ENCODE data around the gene IL16.

The IL16 gene

DNA sequence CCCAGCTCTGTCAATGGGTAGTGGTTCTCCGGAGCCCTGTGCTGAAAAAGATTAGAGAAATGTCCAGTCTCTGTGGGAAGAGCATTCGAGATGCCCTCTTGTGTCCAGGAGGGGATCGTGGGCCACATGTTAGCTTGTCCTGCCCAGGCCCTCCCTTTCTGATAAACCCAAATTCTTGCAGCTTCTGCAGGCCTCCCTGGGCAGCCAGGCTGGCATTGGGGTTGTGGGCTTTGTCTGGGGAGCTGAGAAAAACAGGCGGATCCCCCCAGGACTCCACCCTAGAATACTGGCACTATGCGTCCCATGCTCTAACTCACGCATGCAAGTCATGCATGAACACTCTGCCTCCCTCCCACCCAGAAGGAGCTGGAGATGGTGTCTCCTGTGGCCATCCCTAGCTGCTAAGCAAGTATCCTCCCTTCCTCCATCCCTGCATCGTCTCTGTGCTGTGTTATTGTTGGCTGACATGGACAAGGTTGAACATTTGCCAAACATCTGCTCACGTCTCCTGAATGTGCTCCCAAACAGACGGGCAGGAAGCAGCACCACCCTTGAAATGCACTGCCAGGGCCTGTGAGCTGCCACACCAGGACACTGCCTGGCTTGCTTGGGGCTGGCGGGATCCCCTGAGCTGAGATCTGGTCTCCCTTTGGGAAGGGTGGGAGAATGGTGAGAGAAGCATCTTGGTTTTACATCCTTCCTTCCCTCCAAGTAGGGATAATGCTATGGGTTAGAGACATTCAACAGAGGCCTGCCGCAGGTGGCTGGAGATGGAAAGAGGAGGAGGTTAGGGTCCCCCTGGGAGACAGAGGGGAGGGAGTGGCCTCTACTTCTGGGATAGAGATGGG is 36.1 kb upstream of the IL16 start:
- Histone ChIP-seq H3K27me3 (replicated peaks; ENCODE audit: control insufficient read depth, insufficient read depth, low read length, poor library complexity, severe bottlenecking) (no peaks in the 10 kb centered on the region), H3K4me1 (ENCODE audit: control insufficient read depth, insufficient read depth, low read length, poor library complexity, severe bottlenecking) (peaks cover 13% of the 10 kb centered on the region), H3K9me3 (ENCODE audit: control insufficient read depth, low read length) (no peaks in the 10 kb centered on the region), H3K27ac (ENCODE audit: insufficient read depth, low read length, poor library complexity, severe bottlenecking) (no peak overlapping the region), H3K36me3 (ENCODE audit: control insufficient read depth, insufficient read depth, low read length) (no peaks in the 10 kb centered on the region), H3K4me3 (ENCODE audit: insufficient read depth, low read depth, low read length, poor library complexity, severe bottlenecking) (no peak overlapping the region)
- no peak for DNase-seq

GRCh38 chr15:81161160-81161673 is 35.5 kb upstream of the IL16 start:
- Histone ChIP-seq H3K36me3 (ENCODE audit: control insufficient read depth, insufficient read depth, low read length) (no peaks in the 10 kb centered on the region), H3K4me3 (ENCODE audit: insufficient read depth, low read depth, low read length, poor library complexity, severe bottlenecking) (no peak overlapping the region), H3K4me1 (ENCODE audit: control insufficient read depth, insufficient read depth, low read length, poor library complexity, severe bottlenecking) (peaks cover 13% of the 10 kb centered on the region), H3K27ac (ENCODE audit: insufficient read depth, low read length, poor library complexity, severe bottlenecking) (no peak overlapping the region), H3K9me3 (ENCODE audit: control insufficient read depth, low read length) (no peaks in the 10 kb centered on the region), H3K27me3 (replicated peaks; ENCODE audit: control insufficient read depth, insufficient read depth, low read length, poor library complexity, severe bottlenecking) (no peaks in the 10 kb centered on the region)
- DNase-seq, result no peak

DNA sequence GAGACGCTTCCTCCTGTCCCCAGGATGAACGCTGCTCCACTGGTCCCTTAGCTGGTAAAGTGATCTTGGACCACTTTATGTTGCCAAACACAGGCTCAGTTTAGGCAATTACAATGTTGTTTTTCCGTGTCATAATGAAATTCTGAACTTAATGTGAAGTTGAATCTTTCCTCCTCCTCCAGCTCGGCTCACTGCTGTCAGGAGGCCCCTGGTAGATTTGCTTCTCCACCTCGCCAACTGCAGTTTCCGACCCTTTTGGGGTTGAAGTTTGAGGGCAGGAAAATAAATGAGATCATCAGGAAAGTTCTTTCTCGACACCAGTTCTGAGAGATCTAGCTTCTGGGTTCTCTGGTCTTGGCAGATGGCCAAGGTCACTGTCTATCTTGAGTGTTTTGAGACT is 34.8 kb upstream of the IL16 start:
- no peak overlapping the region for H3K4me3 ChIP-seq (ENCODE audit: insufficient read depth, low read depth, low read length, poor library complexity, severe bottlenecking)
- no peak overlapping the region for H3K27ac ChIP-seq (ENCODE audit: insufficient read depth, low read length, poor library complexity, severe bottlenecking)
- peaks cover 13% of the 10 kb centered on the region for H3K4me1 ChIP-seq (ENCODE audit: control insufficient read depth, insufficient read depth, low read length, poor library complexity, severe bottlenecking)
- DNase-seq, result no peak
- no peaks in the 10 kb centered on the region for H3K9me3 ChIP-seq (ENCODE audit: control insufficient read depth, low read length)
- H3K36me3 ChIP-seq (ENCODE audit: control insufficient read depth, insufficient read depth, low read length), result no peaks in the 10 kb centered on the region
- no peaks in the 10 kb centered on the region for H3K27me3 ChIP-seq (replicated peaks; ENCODE audit: control insufficient read depth, insufficient read depth, low read length, poor library complexity, severe bottlenecking)

- H3K9me3 ChIP-seq (ENCODE audit: control insufficient read depth, low read length), result no peaks in the 10 kb centered on the region
- DNase-seq, result no peak
- no peaks in the 10 kb centered on the region for H3K27me3 ChIP-seq (replicated peaks; ENCODE audit: control insufficient read depth, insufficient read depth, low read length, poor library complexity, severe bottlenecking)
- no peak overlapping the region for H3K27ac ChIP-seq (ENCODE audit: insufficient read depth, low read length, poor library complexity, severe bottlenecking)
- peaks cover 13% of the 10 kb centered on the region for H3K4me1 ChIP-seq (ENCODE audit: control insufficient read depth, insufficient read depth, low read length, poor library complexity, severe bottlenecking)
- H3K4me3 ChIP-seq (ENCODE audit: insufficient read depth, low read depth, low read length, poor library complexity, severe bottlenecking), result no peak overlapping the region
- H3K36me3 ChIP-seq (ENCODE audit: control insufficient read depth, insufficient read depth, low read length), result no peaks in the 10 kb centered on the region
These were observed 32.5 kb upstream of the IL16 start for GRCh38 chr15:81163961-81164800.

DNA sequence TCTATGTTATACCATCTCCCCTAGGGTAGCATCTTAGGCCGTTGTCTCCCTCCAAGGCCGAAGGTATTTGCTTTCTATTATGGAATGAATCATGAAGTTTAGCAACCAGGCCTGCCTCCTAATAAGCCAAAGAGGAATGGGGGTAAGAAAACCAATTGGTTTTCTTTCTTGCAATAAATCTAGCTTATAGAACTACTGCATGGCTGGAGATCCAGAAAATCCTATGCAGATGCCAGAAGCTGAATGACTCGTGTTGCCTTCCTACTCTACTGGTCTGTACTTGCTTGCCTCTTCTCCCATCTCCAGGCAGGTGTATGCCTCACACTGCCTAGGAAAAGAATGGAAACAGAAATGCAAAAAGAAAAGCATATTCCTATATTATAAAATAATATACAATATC is 31.1 kb upstream of the IL16 start:
- H3K27me3 ChIP-seq (replicated peaks; ENCODE audit: control insufficient read depth, insufficient read depth, low read length, poor library complexity, severe bottlenecking), result no peaks in the 10 kb centered on the region
- H3K4me3 ChIP-seq (ENCODE audit: insufficient read depth, low read depth, low read length, poor library complexity, severe bottlenecking), result no peak overlapping the region
- DNase-seq, result no peak
- H3K4me1 ChIP-seq (ENCODE audit: control insufficient read depth, insufficient read depth, low read length, poor library complexity, severe bottlenecking), result peaks cover 13% of the 10 kb centered on the region
- no peak overlapping the region for H3K27ac ChIP-seq (ENCODE audit: insufficient read depth, low read length, poor library complexity, severe bottlenecking)
- H3K36me3 ChIP-seq (ENCODE audit: control insufficient read depth, insufficient read depth, low read length), result no peaks in the 10 kb centered on the region
- H3K9me3 ChIP-seq (ENCODE audit: control insufficient read depth, low read length), result no peaks in the 10 kb centered on the region

DNA sequence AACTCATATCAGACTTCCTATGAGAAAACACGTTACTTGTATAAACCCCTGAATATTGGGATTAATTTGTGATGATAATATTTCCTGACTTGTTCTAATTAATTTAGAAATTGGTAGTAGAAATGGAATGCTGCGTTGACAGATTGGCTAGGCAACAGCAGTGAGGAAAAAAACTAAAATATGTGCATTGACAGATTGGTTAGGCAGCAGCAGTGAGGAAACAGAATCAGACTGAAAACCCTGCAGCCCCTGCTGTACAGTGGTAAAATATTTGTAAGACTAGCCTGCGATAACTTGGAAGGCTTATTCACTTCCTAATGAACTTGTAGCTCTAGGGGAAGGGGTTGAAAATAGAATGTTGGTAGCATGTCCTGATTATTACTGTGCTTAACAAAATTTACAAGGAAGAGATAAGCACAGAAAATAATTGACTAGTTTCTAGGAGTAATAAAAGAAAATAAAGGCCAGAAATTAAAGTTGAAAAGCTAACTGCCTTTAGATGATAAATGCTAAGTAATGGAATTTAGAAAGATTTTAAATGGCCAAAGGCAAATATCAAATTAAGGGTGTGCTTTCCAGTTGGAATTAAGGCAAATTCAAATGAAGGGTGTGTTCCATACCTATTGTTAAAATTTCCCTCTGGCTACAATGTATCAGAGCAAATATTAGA is 29.9 kb upstream of the IL16 start:
- Histone ChIP-seq H3K27ac (ENCODE audit: insufficient read depth, low read length, poor library complexity, severe bottlenecking) (no peak overlapping the region), H3K9me3 (ENCODE audit: control insufficient read depth, low read length) (no peaks in the 10 kb centered on the region), H3K4me3 (ENCODE audit: insufficient read depth, low read depth, low read length, poor library complexity, severe bottlenecking) (no peak overlapping the region), H3K36me3 (ENCODE audit: control insufficient read depth, insufficient read depth, low read length) (no peaks in the 10 kb centered on the region), H3K4me1 (ENCODE audit: control insufficient read depth, insufficient read depth, low read length, poor library complexity, severe bottlenecking) (peaks cover 4% of the 10 kb centered on the region), H3K27me3 (replicated peaks; ENCODE audit: control insufficient read depth, insufficient read depth, low read length, poor library complexity, severe bottlenecking) (no peaks in the 10 kb centered on the region)
- DNase-seq, result no peak

DNA sequence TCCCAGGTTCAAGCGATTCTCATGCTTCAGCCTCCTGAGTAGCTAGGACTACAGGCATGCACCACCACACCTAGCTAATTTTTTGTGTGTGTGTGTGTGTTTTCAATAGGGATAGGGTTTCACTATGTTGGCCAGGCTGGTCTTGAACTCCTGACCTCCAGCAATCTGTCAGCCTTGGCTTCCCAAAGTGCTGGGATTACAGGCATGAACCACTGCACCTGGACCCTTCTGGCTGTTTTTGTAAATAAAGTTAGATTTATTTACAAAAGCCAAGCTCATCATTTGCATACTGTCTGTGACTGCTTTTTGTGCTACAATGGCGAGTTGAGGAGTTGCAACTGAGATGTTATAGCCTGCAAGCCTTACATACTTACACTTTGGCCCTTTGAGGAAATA is 28.6 kb upstream of the IL16 start:
- no peaks in the 10 kb centered on the region for H3K9me3 ChIP-seq (ENCODE audit: control insufficient read depth, low read length)
- no peak overlapping the region for H3K27ac ChIP-seq (ENCODE audit: insufficient read depth, low read length, poor library complexity, severe bottlenecking)
- no peaks in the 10 kb centered on the region for H3K36me3 ChIP-seq (ENCODE audit: control insufficient read depth, insufficient read depth, low read length)
- no peaks in the 10 kb centered on the region for H3K4me1 ChIP-seq (ENCODE audit: control insufficient read depth, insufficient read depth, low read length, poor library complexity, severe bottlenecking)
- DNase-seq, result no peak
- no peak overlapping the region for H3K4me3 ChIP-seq (ENCODE audit: insufficient read depth, low read depth, low read length, poor library complexity, severe bottlenecking)
- no peaks in the 10 kb centered on the region for H3K27me3 ChIP-seq (replicated peaks; ENCODE audit: control insufficient read depth, insufficient read depth, low read length, poor library complexity, severe bottlenecking)

DNA sequence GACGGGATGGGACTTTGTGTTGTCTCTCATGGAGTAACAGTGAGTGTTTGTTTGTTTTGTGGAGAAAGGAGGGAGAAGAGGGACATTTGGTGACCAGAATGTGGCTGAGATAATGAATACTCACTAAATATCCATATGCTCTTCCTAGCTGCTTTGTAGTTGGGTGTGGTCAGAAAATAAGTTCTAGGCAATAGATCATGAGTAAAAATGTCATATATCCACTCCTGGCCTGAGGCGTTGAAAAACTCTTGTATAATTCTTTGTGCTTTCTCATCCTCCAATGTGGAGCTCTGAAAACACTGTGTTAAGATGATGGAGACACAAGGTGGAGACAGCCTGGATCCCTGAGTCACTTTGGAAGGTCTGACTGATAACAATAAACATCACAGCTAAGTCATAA is 28.0 kb upstream of the IL16 start:
- no peaks in the 10 kb centered on the region for H3K4me1 ChIP-seq (ENCODE audit: control insufficient read depth, insufficient read depth, low read length, poor library complexity, severe bottlenecking)
- H3K27me3 ChIP-seq (replicated peaks; ENCODE audit: control insufficient read depth, insufficient read depth, low read length, poor library complexity, severe bottlenecking), result no peaks in the 10 kb centered on the region
- DNase-seq, result no peak
- no peaks in the 10 kb centered on the region for H3K36me3 ChIP-seq (ENCODE audit: control insufficient read depth, insufficient read depth, low read length)
- H3K4me3 ChIP-seq (ENCODE audit: insufficient read depth, low read depth, low read length, poor library complexity, severe bottlenecking), result no peak overlapping the region
- no peaks in the 10 kb centered on the region for H3K9me3 ChIP-seq (ENCODE audit: control insufficient read depth, low read length)
- no peak overlapping the region for H3K27ac ChIP-seq (ENCODE audit: insufficient read depth, low read length, poor library complexity, severe bottlenecking)

DNA sequence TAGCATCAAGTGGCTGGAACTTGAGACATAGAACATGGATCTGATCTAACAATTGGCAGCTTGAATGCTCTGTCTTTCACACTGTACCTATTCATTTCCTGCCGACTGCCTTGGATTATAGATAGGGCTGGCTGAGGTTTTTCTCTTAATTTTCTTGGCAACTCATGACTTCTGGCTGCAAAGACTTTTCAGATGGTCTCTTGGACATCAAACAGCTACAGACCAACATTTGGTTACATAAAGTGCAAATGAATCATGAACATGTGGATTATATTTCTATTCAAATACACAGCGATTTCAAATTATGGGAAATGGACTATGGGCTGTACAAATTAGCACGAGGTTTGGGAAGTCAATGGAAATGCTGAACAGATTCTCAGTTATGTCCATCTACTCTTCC is 26.2 kb upstream of the IL16 start:
- Histone ChIP-seq H3K4me1 (ENCODE audit: control insufficient read depth, insufficient read depth, low read length, poor library complexity, severe bottlenecking) (no peaks in the 10 kb centered on the region), H3K9me3 (ENCODE audit: control insufficient read depth, low read length) (no peaks in the 10 kb centered on the region), H3K4me3 (ENCODE audit: insufficient read depth, low read depth, low read length, poor library complexity, severe bottlenecking) (no peak overlapping the region), H3K36me3 (ENCODE audit: control insufficient read depth, insufficient read depth, low read length) (no peaks in the 10 kb centered on the region), H3K27ac (ENCODE audit: insufficient read depth, low read length, poor library complexity, severe bottlenecking) (no peak overlapping the region), H3K27me3 (replicated peaks; ENCODE audit: control insufficient read depth, insufficient read depth, low read length, poor library complexity, severe bottlenecking) (no peaks in the 10 kb centered on the region)
- DNase-seq, result no peak

All from effector memory CD4-positive, alpha-beta T cell (primary cell).